NCI-H146 treated with DMSO at 0.1 percent for 48 hours (cell line): ENCODE results near the gene NAT14.
"Not testable (repeated sequence)": the region's sequence is repeated elsewhere in the genome, so short reads cannot be mapped to it uniquely, and the experiment has no call there.

Experiments
- DNase-seq: peaks from one replicate; lab custom pipeline; 2025; ENCODE audit not compliant: unreplicated experiment; lab: John Stamatoyannopoulos, UW

Gene NAT14

DNA sequence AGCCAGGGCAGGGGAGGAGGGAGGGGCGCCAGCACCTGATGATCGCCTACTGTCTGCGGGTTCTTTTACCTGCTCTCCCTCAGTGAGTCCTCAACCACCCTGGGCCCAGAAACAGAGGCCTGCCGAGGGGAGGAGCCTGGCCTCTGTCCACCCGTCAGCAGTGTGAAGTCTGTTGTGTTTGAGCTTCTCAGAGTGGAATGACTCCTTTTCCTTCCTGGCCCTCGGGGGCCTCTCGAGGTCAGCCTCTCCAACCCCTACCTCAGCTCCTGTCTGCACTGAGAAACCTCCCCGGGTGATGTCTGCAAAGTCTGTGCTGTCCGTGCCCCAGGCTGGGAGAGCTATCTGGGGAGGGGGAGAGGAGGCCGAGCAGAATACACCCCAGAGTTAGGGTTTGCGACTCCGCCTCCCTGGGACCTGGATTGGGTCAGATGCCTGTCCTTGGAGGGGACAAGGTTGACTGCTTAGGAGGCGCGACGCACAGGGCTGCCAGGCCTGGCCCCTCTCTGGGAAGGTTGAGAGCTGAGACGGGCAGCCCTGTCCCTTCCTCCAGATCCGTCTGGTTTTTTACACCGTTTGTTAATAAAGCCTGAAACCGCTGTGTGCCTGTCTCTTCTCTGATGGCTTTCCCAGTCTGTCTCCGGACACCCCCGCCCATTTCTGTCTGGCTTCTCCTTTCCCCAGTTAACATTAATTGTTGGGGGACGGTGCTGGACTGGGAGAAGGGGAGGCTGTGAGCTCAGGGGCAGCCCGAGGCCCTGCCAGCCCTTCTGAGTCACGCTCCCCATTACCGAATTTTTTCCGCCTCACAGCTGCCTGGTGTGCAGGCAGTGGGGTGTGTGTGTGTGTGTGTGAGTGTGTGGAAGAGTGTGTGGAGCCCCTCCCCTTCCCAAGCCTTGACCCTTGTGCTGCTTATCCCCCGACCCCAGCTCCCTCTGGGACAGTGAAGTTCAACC, 2.3 kb downstream of the NAT14 start:
- DNase-seq, result no peak

DNA sequence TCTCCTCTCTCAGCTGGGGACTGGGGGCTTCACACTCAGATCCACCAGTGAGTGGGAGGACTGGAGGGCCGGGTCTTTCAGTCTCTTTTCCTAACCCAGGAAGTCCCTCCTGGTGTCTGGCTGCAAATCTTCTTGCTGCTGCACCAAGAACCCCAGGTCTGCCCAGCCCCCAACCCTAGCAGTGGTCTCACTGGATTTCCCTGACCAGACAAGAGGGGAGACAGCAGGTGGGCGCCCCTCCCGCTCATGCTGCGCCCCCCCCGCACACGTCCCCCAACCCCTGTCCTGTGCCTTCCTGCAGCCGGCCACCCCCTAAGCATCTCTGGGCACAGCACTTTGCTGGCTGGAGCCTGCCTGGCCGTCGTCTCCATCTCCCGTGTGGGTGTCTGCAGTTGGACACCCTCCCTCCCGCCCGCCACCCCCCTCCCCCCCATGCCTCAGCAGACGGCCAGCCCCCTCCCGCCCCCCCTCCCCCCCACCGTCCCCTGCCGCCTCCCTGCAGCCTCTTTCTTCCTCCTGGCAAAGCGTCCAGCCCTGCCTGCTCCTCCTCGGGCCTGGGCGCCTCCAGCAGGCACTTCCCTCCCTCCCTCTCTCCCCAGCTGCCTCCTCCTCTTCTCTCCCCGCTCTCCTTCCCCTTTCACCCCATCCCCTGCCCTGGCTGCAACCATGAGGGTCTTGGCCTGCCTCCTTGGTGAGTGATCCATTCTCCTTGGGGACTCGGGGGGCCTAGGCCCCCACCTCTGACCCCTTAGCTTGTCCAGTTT, 3.1 kb downstream of the NAT14 start, which contains the start of gene SSC5D:
SSC5D (plus strand) TSS at position 513 of the 764 bp plus-strand sequence; CDS start at position 667, 154 bp downstream.
- DNase-seq, result no peak

DNA sequence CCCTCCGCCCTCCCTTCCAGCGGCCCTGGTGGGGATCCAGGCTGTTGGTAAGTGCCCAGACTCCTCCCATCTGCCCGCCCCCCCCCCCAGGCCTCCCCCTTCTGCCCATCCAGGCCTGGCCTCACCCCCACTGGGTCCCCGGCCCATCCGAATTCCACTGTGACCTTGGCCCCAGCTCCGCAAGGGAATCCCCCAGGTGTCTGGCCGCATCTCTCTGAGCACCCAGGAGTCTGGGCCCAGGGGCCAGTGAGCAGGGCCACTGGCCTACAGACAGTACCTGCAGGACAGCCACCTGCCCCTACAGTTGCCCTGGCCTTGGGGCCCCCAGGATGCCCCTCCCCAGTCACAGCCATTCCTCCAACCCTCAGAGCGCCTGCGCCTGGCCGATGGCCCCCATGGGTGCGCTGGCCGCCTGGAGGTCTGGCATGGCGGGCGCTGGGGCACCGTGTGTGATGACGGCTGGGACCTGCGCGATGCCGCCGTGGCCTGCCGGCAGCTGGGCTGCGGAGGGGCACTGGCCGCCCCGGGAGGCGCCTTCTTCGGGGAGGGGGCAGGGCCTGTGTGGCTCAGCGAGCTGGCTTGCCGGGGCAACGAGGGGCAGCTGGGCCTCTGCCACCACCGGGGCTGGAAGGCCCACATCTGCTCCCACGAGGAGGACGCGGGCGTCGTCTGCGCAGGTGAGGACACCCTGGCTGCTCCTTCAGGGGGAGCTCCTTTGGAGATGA, 4.2 kb downstream of the NAT14 start:
- DNase-seq, result no peak

DNA sequence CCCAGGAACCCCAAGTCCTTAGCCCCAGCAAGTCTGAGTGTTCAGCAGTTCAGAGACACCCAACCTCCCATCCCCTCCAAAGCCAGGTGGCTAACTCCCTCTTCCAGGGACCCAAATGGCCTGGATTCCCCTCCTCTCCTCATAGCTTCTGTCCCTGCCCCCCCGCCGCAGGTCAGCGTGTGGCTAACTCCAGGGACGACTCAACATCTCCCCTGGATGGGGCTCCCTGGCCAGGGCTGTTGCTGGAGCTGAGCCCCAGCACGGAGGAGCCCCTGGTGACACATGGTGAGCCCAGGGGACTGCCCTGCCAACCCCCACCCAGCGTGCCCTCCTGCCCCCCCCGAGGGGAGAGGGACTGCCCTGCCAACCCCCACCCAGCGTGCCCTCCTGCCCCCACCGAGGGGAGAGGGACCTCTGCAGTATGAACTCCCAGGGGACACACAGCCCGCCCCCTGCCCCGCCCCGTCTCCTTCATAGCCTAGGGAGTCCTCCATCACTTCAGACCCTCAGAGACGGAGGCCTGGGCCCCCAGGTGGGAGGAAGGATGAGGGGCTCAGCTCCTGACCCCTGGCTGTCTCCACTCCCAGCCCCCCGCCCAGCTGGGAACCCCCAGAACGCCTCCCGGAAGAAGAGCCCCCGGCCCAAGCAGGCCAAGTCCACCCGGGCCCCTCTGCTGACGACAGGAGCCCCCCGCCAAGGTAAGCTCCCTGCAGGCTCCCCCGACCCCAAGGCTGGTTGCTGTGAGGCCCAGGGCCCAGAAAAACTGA, 4.9 kb downstream of the NAT14 start:
- no peak for DNase-seq

DNA sequence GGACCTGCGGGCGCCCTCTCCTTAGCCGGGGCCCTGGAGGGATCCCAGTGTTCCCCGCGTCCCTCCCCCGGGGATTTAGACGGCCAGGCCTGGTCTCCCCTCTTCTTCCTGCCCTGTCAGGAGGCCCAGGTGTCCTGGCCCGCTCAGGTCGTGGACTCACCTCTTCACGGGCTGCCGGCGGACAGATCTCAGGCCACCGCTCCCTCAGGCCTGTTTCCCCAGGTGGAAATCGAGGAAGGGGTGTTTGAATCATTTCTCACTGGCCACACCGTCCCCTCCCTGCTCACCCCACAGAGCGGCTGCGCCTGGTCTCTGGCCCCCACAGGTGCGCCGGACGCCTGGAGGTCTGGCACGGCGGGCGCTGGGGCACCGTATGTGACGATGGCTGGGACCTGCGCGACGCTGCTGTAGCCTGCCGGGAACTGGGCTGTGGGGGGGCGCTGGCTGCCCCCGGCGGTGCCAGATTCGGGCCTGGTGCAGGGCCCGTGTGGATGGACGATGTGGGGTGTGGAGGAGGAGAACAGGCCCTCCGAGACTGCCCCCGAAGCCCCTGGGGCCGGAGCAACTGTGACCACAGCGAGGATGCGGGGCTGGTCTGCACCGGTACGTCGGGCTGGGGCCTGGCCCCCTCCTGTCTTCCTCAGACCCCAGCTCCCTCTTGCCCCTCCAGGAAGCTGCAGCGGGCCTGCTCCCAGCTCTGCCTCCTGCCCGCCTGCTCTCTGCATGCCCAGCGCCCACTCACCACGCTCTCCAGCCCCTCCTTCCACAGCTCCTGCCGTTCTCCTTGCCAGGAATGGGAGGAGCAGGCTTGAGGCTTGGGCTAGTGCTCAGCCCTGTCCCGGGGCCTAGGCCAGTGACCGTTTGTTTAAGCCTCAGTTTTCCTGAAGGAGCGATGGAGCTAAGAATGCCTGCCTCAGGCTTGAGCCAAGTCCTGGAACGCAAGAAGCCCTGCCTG, 5.8 kb downstream of the NAT14 start:
- no peak for DNase-seq

DNA sequence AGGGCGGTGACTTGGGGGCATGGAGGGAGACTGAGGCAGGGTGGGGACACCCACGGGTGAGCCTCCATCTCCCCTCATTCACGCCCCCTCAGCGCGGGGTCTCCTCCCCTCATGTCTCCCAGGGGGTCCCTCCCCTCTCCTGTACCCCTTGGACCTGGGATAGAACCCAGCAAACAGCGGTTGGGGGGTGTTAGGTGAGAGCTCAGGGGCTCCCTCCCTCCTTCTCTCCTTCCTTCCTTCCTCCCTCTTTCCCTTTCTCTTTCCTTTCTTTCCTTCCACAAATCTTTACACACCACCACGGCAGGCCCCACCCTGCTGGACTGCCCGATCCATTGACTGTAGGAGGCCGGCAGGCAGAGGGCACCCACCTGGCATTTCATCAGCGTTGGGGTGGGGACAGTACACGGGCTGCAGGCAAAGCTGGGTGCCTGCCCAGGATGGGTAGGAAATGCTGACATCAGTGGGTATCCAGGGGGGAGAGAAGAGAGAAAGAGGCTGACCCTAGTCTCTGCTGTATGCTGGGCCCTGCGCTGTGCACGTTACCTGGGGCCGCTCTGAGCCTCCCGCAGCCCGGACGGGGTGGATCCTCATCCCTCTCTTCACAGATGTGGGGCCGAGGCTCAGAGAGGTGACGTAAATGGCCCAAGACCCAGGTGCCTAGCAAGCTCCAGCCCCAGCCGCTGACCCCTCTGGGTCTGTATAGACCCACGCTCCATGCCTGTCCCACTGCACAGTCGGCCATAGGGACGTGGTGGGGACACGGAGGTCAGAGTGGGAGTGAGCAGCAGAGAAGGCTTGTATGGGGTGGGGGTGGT, 6.8 kb downstream of the NAT14 start:
- no peak for DNase-seq

DNA sequence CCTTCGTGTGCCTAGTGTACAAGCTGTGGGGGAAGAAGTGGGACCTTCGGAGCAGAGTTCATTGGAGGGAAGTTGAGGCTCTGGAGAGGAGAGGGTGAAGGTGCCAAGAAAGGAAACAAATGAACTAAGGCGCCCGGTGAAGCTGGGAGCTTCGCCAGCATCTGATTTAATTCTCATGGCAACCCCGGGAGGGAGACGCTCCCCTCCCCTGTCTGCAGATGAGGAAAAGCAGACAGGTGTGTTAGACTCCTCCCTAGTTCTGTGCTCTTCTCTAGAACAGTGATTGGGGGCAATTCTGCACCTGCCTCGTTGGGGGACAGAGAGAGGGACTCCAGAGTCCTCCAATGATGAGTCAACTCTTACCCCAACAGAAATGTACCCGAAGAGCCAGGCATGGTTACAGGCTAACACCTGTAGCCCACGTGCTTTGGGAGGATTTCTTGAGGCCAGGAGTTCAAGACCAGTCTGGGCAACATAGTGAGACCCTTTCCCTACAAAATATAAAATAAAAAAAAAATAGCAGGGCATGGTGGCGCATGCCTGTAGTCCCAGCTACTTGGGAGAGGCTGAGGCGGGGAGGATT, 7.5 kb downstream of the NAT14 start:
- peak; percentile 41 for DNase-seq

DNA sequence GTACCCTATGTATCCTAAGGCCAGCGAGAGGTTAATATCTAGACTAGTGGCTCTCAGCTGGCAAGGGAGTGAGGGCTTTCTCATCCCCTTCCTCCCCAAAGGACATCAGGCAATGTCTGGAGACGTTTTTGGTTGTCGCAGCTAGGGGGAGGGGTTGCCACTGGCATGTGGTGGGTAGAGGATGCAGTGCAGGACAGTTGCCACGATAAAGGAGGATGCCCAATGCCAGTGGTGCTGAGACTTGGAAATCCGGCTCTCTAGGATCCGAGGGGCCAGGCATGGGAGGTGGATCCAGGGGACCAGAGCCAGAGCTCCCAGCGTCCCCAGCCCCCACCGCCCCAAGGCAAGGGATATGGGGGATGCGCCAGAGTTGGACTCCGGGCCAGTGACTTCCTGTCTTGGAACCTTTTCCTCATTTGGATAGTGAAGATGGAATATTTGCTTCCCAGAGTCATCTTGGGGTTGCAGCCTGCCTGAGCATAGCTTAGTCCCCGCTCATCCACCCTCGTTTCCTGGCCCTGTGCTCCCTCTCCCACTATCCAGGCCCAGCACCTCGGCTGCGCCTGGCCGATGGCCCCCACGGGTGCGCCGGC, 8.2 kb downstream of the NAT14 start:
- no peak for DNase-seq

DNA sequence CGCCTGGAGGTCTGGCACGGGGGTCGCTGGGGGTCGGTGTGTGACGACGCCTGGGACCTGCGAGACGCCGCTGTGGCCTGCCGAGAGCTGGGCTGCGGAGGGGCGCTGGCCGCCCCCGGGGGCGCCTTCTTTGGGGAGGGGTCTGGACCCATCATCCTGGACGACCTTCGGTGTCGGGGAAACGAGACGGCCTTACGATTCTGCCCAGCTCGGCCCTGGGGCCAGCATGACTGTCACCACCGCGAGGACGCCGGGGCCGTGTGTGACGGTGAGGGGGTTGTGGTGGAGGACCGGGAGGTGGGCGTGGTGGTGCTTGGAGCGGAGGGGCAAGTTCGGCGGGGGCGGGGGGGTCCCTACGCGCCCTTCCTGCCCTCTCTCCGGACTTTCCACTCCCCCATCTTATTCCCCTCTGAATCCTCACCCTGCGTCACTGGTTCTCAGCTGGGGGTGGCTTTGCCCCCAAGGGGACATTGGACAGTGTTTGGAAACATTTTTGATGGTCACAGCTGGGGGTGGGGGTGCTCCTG, 8.7 kb downstream of the NAT14 start:
- no peak for DNase-seq

DNA sequence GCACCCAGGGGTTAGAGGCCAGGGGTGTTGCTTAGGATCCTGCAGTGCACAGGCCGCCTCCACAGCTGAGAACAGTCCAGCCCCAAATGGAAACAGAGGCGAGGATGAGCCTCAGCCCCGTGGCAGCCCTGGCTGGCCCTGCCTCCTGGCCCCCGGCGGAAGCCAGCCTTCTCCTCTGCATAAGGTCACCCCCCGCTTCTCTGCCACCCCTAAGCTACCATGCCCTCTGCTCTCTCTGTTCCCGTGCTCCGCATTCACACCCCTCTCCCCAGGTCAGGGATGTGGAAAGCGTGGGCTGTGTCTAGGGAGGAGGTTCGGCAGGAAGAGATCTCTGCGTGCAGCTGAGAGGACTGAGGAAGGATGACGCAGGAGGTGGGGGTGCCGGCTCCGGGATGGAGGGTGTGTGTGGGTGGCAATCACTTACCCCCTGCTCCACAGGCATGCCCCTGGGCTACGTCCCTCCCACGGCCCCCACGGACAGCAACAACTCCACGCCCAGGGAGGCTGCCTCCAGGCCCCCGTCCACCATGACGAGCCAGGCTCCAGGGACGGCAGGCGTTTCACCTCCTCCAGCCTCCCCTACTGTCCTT, 9.3 kb downstream of the NAT14 start:
- DNase-seq, result no peak

DNA sequence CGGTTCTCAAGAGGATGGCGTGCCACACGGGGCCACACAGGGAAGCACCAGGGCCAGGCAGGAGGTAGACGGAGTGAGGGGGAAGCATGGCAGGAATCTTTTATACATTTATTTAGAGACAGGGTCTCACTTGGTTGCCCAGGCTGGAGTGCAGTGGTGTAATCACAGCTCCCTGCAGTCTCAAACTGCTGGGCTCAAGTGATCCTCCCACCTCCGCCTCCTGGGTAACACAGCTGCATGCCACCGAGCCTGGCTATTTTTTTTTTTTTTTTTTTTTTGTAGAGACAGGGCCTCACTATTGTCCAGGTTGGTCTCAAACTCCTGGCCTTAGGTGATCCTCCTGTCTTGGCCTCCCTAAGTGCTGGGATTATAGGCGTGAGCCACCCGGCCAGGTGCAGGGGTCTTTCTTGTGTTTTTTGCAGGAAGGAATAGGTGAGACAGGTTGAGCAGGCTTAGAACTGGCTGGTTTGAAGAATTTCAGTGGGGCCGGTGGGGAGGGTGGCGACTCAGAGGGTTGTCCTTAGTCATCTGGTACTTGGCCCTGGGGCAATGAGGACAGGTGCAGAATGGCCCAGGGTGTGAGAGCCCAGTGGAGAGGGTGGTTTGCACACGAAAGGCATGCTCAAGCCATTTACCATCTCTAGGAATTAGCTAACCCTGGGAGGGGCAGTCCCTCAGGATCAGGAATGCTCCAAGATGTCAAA, 10.8 kb downstream of the NAT14 start:
- peak; percentile 63 for DNase-seq

DNA sequence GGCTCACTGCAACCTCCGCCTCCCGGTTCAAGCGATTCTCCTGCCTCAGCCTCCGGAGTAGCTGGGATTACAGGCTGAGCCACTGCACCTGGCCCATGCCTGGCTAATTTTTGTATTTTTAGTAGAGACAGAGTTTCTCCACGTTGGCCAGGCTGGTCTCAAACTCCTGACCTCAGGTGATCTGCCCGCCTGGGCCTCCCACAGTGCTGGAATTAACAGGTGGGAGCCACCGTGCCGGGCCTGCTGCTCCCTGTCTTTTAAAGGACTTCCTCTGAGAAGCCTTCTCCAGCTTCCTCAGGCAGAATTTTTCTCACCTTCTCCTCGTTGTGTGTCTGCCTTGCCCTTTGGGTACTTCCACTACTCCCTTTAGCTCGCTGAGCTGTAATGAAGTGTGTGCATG, 11.8 kb downstream of the NAT14 start:
- not testable (repeated sequence) for DNase-seq

DNA sequence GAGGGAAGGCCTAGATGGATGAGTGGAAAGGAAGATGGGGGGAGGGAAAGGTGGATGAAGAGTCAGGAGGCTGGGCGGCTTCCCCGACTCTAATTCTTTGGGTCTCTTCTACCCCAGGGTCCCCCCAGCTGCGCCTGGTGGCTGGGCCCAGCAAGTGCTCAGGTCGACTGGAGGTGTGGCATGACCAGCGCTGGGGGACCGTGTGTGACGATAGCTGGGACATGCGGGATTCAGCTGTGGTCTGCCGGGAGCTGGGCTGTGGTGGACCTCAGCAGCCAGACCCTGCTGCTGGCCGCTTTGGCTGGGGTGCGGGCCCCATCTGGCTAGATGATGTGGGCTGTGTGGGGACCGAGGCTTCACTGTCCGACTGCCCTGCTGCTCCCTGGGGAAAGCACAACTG, 12.8 kb downstream of the NAT14 start:
- DNase-seq, result no peak

DNA sequence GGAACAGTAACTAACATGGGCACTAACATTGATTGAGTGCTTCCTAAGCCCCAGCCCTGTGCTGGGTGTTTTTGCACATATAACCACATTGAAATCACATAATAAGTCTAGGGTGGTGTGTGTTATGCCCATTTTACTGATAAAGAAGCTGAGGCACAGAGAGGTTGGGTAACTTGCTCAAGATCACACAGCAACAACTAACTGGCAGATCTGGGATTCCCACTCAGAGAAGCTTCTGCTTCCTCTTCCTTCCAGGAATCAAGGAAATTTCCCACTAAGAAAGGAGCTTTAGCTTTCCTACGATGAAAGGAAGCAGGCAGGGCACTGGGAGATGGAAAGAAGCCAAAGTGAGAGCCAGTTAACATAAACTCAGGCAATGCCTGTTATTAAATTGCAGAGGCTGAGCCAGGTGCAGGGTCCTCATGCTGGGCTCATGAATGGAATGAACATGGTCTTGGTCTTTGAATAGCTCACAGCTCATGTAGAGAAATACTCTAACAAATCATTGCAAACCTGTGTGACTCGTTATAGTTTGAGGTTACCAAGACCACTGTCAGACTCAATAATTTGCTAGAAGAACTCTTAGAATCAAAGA, 13.4 kb downstream of the NAT14 start:
- DNase-seq, result peak; percentile 18

DNA sequence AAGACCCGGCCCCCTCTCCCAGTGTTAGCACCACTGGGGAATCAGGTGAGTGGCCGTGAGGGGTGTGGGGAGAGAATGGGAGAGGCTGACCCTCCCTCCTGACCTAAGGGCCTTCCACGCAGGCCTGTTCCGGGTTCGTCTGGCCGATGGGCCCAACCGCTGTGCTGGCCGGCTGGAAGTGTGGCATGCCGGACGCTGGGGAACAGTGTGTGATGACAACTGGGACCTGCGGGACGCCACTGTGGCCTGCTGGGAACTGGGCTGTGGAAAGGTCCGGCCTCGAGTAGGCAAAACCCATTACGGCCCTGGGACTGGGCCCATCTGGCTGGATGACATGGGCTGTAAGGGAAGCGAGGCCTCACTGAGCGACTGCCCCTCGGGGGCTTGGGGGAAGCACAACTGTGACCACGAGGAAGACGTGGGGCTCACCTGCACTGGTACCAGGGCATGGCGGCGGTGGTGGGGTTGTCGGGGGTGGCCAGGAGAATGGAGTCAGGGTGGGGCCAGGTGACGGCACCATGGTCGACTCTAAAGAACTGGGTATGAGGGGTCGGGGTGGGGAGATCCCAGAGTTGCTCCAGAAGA, 15.5 kb downstream of the NAT14 start:
- DNase-seq, result no peak
